Right lobe of liver (tissue), 4 donors: ENCODE measurements around the gene TNFSF15.

Experiments
- POLR2A ChIP-seq: fragments of 450-650 bp; IDR thresholded peaks from one replicate; pipeline ENCODE4 v1.6.1; 2017; ENCODE audit warnings: antibody characterized with exemption, mild to moderate bottlenecking
- TF ChIP-seq, protein P1 (sequence below), 4 donors: fragments of 200-600 bp in 3 of 4; fragments of 450-650 bp in 1 of 4; IDR thresholded peaks; one replicate each; pipeline versions ENCODE4 v1.5.1 to v1.8.0; 2016 to 2022; ENCODE audit warnings: antibody characterized with exemption in 4 of 4, mild to moderate bottlenecking in 2 of 4
- donor health status: DM: no; HTN: no; CAD: no.
- donor health status: DM: no; HTN: no; CAD: no.
- donor health status: DM: no; HTN: yes; CAD: no.

GRCh38 chr9:114845373-114845772, 39.5 kb upstream of the TNFSF15 start:
- TF ChIP-seq, protein P1, sequence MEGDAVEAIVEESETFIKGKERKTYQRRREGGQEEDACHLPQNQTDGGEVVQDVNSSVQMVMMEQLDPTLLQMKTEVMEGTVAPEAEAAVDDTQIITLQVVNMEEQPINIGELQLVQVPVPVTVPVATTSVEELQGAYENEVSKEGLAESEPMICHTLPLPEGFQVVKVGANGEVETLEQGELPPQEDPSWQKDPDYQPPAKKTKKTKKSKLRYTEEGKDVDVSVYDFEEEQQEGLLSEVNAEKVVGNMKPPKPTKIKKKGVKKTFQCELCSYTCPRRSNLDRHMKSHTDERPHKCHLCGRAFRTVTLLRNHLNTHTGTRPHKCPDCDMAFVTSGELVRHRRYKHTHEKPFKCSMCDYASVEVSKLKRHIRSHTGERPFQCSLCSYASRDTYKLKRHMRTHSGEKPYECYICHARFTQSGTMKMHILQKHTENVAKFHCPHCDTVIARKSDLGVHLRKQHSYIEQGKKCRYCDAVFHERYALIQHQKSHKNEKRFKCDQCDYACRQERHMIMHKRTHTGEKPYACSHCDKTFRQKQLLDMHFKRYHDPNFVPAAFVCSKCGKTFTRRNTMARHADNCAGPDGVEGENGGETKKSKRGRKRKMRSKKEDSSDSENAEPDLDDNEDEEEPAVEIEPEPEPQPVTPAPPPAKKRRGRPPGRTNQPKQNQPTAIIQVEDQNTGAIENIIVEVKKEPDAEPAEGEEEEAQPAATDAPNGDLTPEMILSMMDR (IDR thresholded peaks at IDR 0.05), result no peak
- no peak for TF ChIP-seq POLR2A
